Stimulated activated naive CD4-positive, alpha-beta T cell treated with Interleukin-2 at 50 U/mL for 16 hours (primary cell): Measurements from ENCODE around the gene HOXA5.
A peak's percentile ranks its signal among the peaks of the same experiment; 100 is the strongest.

ENCODE experiments used
- DNase-seq: peaks from one replicate; lab custom pipeline; 2025; lab: John Stamatoyannopoulos, UW

Gene HOXA5

GRCh38 chr7:27132978-27133377, 10.5 kb downstream of the HOXA5 start:
- DNase-seq, result no peak

DNA sequence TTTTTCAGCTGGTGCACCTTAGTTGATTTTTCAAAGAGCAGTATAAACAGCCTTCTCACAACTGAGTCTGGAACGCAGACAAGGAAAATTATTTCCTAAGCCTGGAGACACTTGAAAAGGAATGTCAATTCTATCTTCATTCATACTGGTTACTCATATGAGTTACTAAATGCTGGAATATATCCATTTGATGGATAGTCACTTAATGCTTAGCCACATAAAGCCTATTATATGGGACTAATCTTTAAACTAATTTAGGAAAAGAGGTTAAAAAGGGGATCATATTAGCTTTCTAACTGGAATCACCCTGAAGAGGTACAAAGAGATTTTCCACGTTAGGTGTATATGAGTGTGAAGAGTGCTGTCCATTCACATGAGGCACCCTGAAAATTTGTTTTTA, 11.3 kb downstream of the HOXA5 start:
- DNase-seq, result no peak

DNA sequence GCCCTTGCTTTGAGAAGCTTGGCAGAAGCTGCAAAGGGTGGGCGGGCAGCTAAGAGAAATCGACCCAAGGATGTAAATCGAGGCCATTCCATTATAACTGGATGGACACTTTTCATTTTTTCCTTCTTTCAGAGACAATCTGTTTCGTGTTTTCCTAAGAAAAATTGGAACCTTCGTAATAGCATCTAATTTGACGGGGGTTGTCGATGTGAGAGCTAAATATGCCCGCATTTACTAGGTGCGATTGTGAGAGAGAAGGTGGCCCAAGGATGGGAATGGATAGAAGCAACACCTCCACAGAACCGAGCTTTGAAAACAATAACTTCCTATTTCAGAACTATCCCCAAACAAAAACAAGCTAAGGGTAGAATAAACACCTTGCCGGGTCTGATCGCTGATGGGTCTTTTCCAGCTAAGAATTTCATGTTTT, 12.1 kb downstream of the HOXA5 start:
- no peak for DNase-seq

- peak; percentile 74 for DNase-seq
Observed at GRCh38 chr7:27130540-27131389, 12.7 kb downstream of the HOXA5 start, which contains the start of gene HOXA4. Gene HOXA4, minus strand, starts transcription at chr7:27130757. Its CDS starts 24 bp downstream, at chr7:27130733.

DNA sequence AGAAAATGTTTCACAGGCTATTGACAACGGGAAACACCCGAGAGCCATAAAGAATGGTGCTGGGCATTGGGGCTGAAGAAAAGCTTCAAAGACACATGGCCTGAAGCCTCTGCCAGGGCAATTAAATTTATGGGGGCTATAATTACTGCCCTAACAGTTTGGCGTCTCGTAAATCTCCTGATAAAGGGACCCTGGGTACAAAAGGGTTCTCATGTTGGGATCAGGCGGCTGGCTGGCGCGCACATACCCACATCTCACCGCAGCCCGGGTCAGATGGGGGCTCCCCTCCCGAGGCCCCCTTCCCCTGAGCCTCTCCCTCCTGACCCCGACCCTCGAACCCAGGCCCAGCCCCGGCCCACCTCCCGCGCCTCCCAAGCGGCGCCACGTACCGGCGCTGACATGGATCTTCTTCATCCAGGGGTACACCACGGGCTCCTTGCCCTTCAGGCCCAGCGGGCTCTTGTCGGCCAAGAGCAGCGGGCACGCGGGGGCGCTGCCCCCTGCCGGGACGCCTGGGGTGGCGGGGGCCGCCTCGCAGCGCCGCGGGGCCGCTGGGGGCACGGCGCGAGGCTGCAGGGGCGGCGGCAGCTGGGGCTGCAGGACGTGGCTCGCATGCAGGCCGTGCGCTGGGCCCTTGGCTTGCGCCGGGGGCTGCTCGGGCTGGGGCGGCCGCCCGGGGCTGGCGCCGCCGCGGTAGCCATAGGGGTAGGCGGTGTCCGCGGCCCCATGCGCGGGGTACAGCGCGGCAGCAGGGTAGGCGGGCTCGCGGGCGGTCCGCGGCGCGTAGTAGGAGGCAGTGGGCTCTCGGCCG, 13.5 kb downstream of the HOXA5 start:
- no peak for DNase-seq

GRCh38 chr7:27128776-27129728, 14.4 kb downstream of the HOXA5 start:
- no peak for DNase-seq

DNA sequence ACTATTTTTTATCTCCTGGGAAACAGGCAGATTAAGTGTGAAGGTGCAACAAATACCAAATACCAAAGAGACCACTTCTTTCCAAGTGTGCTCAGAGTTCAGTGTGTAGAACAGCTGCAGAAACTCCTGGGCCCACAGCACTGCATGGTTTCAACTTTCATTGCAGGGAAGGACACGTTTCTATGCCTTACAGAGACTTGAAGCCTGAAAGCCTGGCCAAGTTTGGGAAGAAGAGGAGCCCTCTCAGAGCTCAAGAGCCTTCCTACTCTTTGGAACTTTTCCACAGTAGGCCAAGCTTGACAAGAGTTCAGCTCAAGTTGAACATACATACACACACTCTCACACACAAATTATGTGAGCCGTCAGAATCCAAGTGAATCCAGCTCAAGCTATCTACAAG, 15.4 kb downstream of the HOXA5 start:
- DNase-seq, result no peak

DNA sequence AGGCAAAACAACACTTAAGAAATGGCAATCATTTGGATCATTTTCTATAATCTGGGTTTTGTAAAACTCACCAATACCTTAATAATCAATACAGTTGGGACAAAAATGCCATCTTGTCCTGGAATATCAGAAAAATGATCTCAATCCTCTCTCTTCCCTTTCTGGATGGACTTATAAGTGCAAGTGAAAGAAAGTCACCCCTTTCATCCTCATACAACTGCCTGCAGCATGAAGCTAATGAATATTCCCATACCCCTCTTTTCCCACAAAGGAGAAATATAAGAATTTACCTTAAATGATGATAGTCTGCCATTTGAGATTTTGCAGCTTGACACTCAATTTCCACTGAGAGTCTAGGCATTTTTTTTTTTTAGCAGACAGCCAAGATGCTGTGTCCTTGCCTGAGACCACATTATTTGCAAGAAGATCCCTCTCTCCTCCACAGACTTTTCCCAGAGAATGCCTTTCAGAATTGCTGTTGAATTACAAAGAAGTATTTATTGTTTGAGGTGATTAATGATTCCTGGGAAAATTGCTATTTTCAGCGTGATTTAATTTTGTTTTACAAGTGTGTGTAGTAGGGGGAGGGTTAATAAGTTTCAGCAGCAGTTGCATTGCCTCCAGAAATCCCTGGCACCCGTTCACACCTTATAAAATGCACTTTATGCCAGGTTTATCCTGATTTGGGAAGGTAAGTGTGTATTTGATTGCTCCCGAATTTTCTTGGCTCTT, 16.7 kb downstream of the HOXA5 start:
- no peak for DNase-seq

DNA sequence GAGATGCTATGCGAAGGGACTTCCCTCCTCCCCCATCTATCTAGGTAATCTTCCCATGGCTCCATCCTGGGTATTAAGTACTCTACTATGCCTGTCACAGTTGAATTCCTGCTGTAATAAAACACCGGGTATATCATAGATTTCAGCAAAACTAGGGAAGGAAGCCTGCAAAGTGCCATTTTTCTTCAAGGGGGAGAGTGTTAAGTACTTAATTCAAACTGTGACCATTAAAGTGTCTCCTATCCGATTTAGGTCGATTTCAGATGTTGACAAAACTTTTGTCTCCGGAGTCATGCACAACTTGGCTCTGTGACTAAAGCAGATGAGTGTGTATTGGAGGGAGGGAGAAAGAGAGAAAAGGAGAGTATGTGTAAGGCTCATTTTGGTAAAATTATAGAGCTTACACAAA, 17.5 kb downstream of the HOXA5 start:
- no peak for DNase-seq

DNA sequence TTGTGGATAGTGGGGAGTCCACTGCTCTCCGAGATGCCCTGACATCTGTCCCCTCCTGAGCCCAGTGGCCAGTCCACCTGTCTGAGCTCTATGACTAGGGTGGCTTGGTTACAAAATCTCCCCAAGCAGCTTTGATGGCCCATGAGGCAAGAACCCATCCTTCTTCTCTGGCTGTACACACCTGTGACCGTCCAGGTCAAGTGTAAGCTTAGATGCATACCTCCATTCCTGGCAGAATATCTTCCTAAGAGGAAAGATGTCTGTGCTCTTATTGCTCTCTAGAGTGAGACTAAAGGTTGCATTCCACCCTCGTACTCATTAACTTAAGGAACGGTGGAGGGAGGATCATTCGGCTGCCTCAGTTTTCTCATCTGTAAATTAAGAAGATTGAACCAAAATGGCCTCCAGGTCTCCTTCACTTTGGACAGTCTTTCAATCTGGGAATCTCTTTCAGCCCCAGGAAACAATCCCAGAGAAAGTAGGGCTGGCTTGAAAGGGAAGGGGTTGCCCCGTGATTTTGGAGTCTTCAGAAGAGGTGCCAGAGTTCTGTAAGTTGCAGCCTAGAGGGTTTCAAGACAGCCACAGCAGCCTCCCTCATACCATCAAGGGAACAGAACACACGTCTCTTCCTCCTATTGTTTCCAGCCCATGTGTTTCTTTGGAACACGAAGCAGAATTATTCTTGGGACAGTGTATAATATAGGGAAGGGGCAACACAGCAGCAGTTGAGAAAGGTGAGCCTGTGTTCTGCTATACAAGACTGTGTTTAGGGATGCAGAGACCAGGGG, 18.4 kb downstream of the HOXA5 start:
- no peak for DNase-seq

DNA sequence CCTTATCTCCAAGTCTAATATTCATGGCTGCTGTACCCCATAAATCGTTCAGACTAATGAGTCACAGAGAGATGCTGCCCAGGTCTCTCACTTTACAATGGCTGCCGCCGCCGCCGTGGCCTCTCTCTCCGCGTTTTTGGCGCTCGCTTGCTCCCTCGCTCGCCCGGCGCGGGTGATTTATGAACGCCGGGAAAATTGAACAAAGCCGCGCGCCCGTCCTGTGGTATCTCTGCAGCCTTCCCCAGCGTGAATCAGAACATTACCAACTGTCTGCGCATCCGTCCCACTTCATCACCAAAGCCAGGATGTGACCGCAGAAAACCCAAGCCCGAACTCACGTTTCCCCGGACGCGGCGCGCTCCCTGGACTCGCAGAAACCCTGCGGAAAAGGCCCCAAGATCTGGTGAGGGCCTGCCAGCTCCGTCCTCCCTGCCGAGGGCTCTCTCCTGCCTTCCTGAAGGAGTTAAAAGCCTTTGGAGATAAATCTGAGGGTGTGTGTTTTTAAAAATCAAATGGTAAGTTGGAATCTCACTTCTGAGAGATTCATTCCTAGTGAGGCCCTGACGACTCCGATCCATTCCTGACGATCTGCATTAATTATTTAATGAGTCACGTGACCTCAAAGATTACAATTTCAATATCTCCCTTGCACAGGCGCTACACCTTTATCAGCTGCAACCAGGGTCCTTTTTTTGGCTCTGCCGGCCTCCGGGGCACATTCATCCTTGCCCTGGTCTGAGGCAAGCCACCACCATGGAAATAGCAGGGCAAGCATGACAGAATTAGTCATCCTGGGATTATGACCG, 19.2 kb downstream of the HOXA5 start:
- DNase-seq, result no peak

DNA sequence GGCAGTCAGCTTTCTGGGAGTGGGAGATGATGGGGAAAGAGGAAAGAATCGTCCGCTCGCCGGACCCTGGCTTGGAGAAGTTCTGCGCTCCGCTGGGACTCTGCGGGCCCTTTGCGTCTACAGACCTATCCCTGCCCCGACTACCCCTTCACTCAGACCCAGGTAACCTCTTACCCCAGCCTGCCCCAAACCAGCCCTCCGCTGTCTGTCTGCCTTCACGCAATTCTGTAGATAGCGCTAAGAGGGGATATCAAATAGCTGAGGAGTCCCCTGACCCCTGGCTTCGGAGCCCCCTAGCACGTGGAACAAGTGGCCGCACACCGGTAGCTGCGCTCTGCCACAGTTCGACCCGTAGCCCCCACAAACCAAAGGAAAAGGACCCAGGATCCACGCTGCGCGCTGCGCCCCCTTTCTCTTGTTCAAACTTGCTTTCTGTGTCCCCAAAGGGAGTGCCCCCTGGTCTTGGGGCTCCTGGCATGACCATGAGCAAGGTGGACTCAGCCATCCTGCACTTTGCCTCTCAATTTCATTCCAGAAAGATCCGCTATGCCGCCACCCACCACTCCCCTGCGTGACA, 19.9 kb downstream of the HOXA5 start:
- no peak for DNase-seq

DNA sequence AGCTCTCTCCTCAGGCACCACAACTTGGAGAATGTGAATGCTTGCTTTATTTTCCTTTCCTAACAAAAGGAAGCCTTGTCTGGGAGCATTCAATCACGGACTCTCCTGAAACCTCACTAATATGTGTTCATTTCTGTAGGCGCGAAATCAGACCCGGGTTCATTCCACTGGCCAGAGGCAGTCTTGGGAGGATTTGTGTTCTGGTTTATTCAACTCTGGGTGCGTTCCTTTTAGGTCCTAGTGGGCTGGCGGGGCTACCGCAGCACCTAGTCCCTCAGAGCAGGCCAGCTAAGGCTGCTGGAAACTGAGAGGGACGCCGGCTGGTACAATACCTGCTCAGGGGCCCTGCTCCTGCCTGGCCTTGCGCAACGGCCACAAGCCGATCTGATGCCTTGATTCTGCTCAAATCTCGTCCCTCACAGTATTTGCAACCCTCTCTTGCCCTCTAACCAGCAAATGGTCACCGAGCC, 20.4 kb downstream of the HOXA5 start:
- DNase-seq, result no peak

- DNase-seq, result no peak
Observed at GRCh38 chr7:27122077-27122910, 21.2 kb downstream of the HOXA5 start.

- DNase-seq, result no peak
Observed at GRCh38 chr7:27121684-27122076, 21.8 kb downstream of the HOXA5 start.

DNA sequence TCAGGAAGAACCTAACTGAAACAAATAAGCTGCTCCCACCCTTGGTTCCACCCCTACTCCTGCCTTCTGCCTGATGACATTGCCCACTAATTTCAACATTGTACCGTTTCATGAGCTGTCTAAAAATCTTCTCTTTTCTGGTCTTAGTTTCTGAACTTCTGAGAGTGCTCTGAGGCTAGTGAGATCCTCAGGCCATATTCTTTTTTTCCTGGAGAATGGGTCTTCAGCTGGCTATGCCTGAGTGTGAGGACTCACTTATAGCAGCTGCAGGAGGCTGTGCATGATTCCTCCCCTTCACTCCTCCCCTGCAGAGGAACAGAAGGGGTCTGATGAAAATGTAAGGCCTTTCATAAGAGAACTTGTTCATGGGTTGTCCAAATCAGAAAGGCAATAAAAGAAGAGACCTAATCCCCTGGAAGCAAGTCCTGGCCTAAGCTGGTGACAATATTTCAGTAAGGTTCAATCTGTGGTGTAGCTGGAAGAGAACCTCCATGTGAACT, 24.0 kb downstream of the HOXA5 start:
- no peak for DNase-seq

- no peak for DNase-seq
Observed at GRCh38 chr7:27118580-27118979, 24.9 kb downstream of the HOXA5 start.
